A549 (cell line): ENCODE results near the gene KCNQ2.

Source experiments
- BHLHE40 ChIP-seq: IDR thresholded peaks from 2 replicates; pipeline ENCODE4 v1.6.1; 2012; ENCODE audit warnings: low read depth, low read length, inconsistent platforms
- CTCF ChIP-seq: fragments of >200 bp; sonication (Bioruptor Twin); formaldehyde crosslinking; IDR thresholded peaks from 3 replicates; pipeline ENCODE4 v1.5.1; 2016
- HOXB5 ChIP-seq: fragments of 250-450 bp; sonication (Bioruptor Pico); IDR thresholded peaks from 2 replicates; pipeline ENCODE4 v1.5.0; 2020; ENCODE audit warnings: mild to moderate bottlenecking, moderate library complexity
- MAZ ChIP-seq: fragments of 150-350 bp; IDR thresholded peaks from 2 replicates; pipeline ENCODE4 v1.6.1; 2014; ENCODE audit warnings: antibody characterized with exemption, low read depth, low read length, borderline replicate concordance
- NPAS2 ChIP-seq: fragments of 250-450 bp; sonication (Bioruptor Pico); IDR thresholded peaks from 2 replicates; pipeline ENCODE4 v1.8.0; 2022; ENCODE audit warnings: mild to moderate bottlenecking, moderate library complexity, borderline replicate concordance
- NR3C1 ChIP-seq: fragments of >200 bp; sonication (Bioruptor Twin); formaldehyde crosslinking; IDR thresholded peaks from 3 replicates; pipeline ENCODE4 v1.6.1; 2017
- POLR2A ChIP-seq: IDR thresholded peaks from 2 replicates; pipeline ENCODE4 v1.6.1; 2012; ENCODE audit warnings: mild to moderate bottlenecking, low read length
- RNF2 ChIP-seq: fragments of 200-600 bp; sonication (generic); IDR thresholded peaks from 2 replicates; pipeline ENCODE4 v1.6.1; 2016; ENCODE audit warnings: low read depth, mild to moderate bottlenecking, antibody characterized with exemption, moderate library complexity, borderline replicate concordance
- USF2 ChIP-seq: fragments of 450-650 bp; IDR thresholded peaks from 2 replicates; pipeline ENCODE4 v1.6.1; 2014; ENCODE audit warnings: antibody characterized with exemption
- TF ChIP-seq, protein P1 (sequence below): IDR thresholded peaks from 2 replicates; pipeline ENCODE4 v1.6.1; 2012; ENCODE audit warnings: low read depth, borderline replicate concordance

- TF ChIP-seq USF2 (no peak), CTCF (no peak), RNF2 (no peak), NPAS2 (CRISPR knock-in tag) (no peak), BHLHE40 (no peak), POLR2A (no peak), HOXB5 (CRISPR knock-in tag) (no peak), NR3C1 (no peak), MAZ (no peak)
- TF ChIP-seq, protein P1, sequence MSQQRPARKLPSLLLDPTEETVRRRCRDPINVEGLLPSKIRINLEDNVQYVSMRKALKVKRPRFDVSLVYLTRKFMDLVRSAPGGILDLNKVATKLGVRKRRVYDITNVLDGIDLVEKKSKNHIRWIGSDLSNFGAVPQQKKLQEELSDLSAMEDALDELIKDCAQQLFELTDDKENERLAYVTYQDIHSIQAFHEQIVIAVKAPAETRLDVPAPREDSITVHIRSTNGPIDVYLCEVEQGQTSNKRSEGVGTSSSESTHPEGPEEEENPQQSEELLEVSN = no peak
Measured at GRCh38 chr20:63422653-63423052, 49.8 kb downstream of the KCNQ2 start.
